ENCODE results near the gene PHACTR4.
A peak's percentile ranks its signal among the peaks of the same experiment; 100 is the strongest.
"Not testable (repeated sequence)": the region's sequence is repeated elsewhere in the genome, so short reads cannot be mapped to it uniquely, and the experiment has no call there.

PHACTR4 gene

GRCh38 chr1:28353248-28353810 is 16.2 kb upstream of the PHACTR4 start:
- not testable (repeated sequence) for H3K36me3 Mint-ChIP-seq, H3K27me3 Mint-ChIP-seq, H3K4me3 Mint-ChIP-seq, H3K4me1 Mint-ChIP-seq, H3K27ac Mint-ChIP-seq, DNase-seq, H3K9me3 Mint-ChIP-seq
- CTCF ChIA-PET = interaction anchor here (0.6 to 2.3 kb wide), 5 partner anchors 9 to 901 kb away, joined by 3 to 8 read pairs (median 7); no protein-coding TSS in a partner anchor

- Mint-ChIP-seq H3K27me3 (no peaks in the 10 kb centered on the region), H3K4me3 (no peak overlapping the region), H3K27ac (no peak overlapping the region), H3K36me3 (no peaks in the 10 kb centered on the region), H3K9me3 (no peaks in the 10 kb centered on the region), H3K4me1 (no peaks in the 10 kb centered on the region)
- no peak for DNase-seq
- CTCF ChIA-PET = interaction anchor here (1.1 to 2.3 kb wide), 4 partner anchors 8 to 523 kb away, joined by 3 to 8 read pairs (median 7); no protein-coding TSS in a partner anchor
Observed at GRCh38 chr1:28354121-28354520, 15.4 kb upstream of the PHACTR4 start.

GRCh38 chr1:28358716-28359115 is 10.8 kb upstream of the PHACTR4 start:
- CTCF ChIA-PET = interaction anchor here (0.6 to 3.5 kb wide), 7 partner anchors 23 to 520 kb away, joined by 3 to 31 read pairs (median 4); no protein-coding TSS in a partner anchor
- no peak overlapping the region for H3K4me3 Mint-ChIP-seq

GRCh38 chr1:28359592-28360239 is 9.8 kb upstream of the PHACTR4 start:
- no peak overlapping the region for H3K4me3 Mint-ChIP-seq
- H3K36me3 Mint-ChIP-seq = no peaks in the 10 kb centered on the region
- peaks cover 18% of the 10 kb centered on the region for H3K27me3 Mint-ChIP-seq
- DNase-seq = peak; percentile 86
- CTCF ChIA-PET = interaction anchor here (0.5 to 3.5 kb wide), 24 partner anchors 9 to 838 kb away, joined by 3 to 31 read pairs (median 4); partner anchors contain the start of genes PHACTR4 and SESN2
- no peak overlapping the region for H3K27ac Mint-ChIP-seq
- H3K9me3 Mint-ChIP-seq = no peaks in the 10 kb centered on the region
- H3K4me1 Mint-ChIP-seq = peaks cover 3% of the 10 kb centered on the region

More at GRCh38 chr1:28358716-28359115, 10.8 kb upstream of the PHACTR4 start:
- Mint-ChIP-seq H3K27ac (no peak overlapping the region), H3K4me1 (peaks cover 3% of the 10 kb centered on the region), H3K9me3 (no peaks in the 10 kb centered on the region), H3K36me3 (no peaks in the 10 kb centered on the region), H3K27me3 (peaks cover 18% of the 10 kb centered on the region)
- DNase-seq = no peak

GRCh38 chr1:28364888-28365287 is 4.7 kb upstream of the PHACTR4 start:
- no peak overlapping the region for H3K27ac Mint-ChIP-seq
- DNase-seq = no peak
- H3K27me3 Mint-ChIP-seq = peaks cover 22% of the 10 kb centered on the region
- CTCF ChIA-PET = interaction anchor here (0.9 to 1.0 kb wide), 2 partner anchors 11 to 116 kb away, joined by 3 read pairs; no protein-coding TSS in a partner anchor
- H3K4me1 Mint-ChIP-seq = peaks cover 13% of the 10 kb centered on the region
- H3K9me3 Mint-ChIP-seq = no peaks in the 10 kb centered on the region
- H3K36me3 Mint-ChIP-seq = no peaks in the 10 kb centered on the region
- no peak overlapping the region for H3K4me3 Mint-ChIP-seq

DNA sequence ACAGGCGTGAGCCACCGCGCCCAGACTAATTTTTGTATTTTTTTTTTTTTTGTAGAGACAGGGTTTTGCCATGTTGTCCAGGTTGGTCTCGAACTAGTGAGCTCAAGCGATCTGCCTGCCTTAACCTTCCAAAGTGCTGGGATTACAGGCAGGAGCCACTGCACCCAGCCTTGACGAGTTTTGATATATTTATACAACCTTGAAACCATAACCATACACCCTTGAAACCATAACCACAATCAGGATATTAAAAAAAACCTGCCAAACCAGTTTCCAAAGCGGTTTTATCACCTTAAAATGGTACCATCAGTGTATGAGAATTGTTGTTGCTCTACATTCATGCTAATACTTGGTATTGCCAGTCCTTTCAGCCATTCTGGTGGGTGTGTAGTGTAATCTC is 3.7 kb upstream of the PHACTR4 start:
- Mint-ChIP-seq H3K4me1 (peaks cover 18% of the 10 kb centered on the region), H3K27me3 (peaks cover 22% of the 10 kb centered on the region), H3K4me3 (no peak overlapping the region), H3K36me3 (peaks cover 6% of the 10 kb centered on the region), H3K9me3 (no peaks in the 10 kb centered on the region), H3K27ac (no peak overlapping the region)
- CTCF ChIA-PET = interaction anchor here (0.6 kb wide), 1 partner anchor 274 kb away, joined by 3 read pairs; no protein-coding TSS in a partner anchor
- no peak for DNase-seq

DNA sequence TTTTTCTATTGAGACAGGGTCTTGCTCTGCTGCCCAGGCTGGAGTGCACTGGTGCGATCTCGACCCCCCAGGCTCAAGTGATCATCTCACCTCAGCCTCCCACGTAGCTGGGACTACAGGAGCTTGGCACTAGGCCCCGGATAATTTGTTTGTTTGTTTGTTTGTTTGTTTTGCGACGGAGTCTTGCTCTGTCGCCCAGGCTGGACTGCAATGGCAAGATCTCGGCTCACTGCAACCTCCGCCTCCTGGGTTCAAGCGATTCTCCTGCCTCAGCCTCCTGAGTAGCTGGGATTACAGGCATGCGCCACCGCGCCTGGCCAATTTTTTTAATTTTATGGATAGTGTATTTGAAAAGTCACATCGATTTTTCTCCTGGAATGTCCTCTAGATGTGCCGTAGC is 932 bp upstream of the PHACTR4 start:
- H3K9me3 Mint-ChIP-seq, H3K36me3 Mint-ChIP-seq, DNase-seq, H3K27me3 Mint-ChIP-seq: not testable (repeated sequence)
- peak overlapping the region; percentile 91 for H3K27ac Mint-ChIP-seq
- CTCF ChIA-PET = interaction anchor here (0.6 to 2.2 kb wide), 5 partner anchors 9 to 274 kb away, joined by 3 to 14 read pairs (median 4); no protein-coding TSS in a partner anchor
- peaks cover 25% of the 10 kb centered on the region for H3K4me1 Mint-ChIP-seq
- peak overlapping the region; percentile 92 for H3K4me3 Mint-ChIP-seq

DNA sequence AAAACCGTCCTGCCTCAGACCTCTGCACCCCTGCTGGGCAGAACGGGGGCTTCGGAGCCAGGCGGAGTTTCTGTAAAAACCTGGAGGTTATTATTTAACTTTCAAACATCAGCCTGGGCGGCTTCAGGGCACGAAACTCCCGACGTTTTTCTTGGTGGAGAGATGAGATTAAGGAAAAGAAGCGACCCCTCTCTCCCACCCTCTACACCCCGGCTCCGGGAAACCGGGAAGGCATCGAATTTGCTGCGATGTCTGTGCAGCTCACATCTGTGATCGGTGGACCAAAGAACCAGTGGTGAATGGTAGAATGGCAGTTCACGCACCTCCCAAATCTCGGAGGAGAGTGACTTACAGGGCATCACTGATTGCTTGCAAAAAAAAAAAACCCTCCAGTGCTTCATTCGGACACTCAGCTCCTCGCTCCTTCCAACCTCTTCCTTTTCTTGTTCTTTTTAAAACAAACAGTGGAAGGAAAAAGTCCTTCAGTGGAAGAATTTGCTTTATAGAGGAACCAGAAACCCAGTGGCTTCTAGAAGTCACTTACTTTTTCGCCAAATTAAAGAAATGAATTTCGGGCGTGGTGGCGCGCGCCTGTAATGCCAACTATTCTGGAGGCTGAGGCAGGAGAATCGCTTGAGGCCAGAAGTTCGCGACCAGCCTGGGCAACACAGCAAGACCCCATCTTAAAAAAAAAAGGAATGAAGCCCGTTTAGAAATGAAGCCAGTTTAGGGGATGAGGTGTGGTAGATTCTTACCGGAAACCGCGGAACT is 884 bp downstream of the PHACTR4 start:
- H3K4me1 Mint-ChIP-seq = peaks cover 35% of the 10 kb centered on the region
- peak overlapping the region; percentile 82 for H3K27ac Mint-ChIP-seq

GRCh38 chr1:28371010-28371377 is 1.5 kb downstream of the PHACTR4 start:
- CTCF ChIA-PET = interaction anchor here (0.6 to 1.6 kb wide), 6 partner anchors 11 to 883 kb away, joined by 3 to 6 read pairs (median 3); no protein-coding TSS in a partner anchor
- peaks cover 3% of the 10 kb centered on the region for H3K27me3 Mint-ChIP-seq
- H3K36me3 Mint-ChIP-seq = peaks cover 10% of the 10 kb centered on the region
- DNase-seq = no peak
- H3K9me3 Mint-ChIP-seq = no peaks in the 10 kb centered on the region
- peaks cover 33% of the 10 kb centered on the region for H3K4me1 Mint-ChIP-seq
- H3K27ac Mint-ChIP-seq = peak overlapping the region; percentile 82
- peak overlapping the region; percentile 92 for H3K4me3 Mint-ChIP-seq

More for the DNA sequence above, 884 bp downstream of the PHACTR4 start:
- CTCF ChIA-PET = interaction anchor here (0.6 to 1.6 kb wide), 4 partner anchors 11 to 883 kb away, joined by 3 to 6 read pairs (median 3); no protein-coding TSS in a partner anchor
- Mint-ChIP-seq H3K27me3 (peaks cover 3% of the 10 kb centered on the region), H3K4me3 (peak overlapping the region; percentile 92), H3K36me3 (peaks cover 9% of the 10 kb centered on the region), H3K9me3 (no peaks in the 10 kb centered on the region)
- DNase-seq = peak; percentile 46

- CTCF ChIA-PET, H3K27ac Mint-ChIP-seq, DNase-seq, H3K36me3 Mint-ChIP-seq, H3K9me3 Mint-ChIP-seq, H3K4me3 Mint-ChIP-seq, H3K27me3 Mint-ChIP-seq: not testable (repeated sequence)
- H3K4me1 Mint-ChIP-seq = peaks cover 28% of the 10 kb centered on the region
Observed at GRCh38 chr1:28373450-28373849, 3.9 kb downstream of the PHACTR4 start.

DNA sequence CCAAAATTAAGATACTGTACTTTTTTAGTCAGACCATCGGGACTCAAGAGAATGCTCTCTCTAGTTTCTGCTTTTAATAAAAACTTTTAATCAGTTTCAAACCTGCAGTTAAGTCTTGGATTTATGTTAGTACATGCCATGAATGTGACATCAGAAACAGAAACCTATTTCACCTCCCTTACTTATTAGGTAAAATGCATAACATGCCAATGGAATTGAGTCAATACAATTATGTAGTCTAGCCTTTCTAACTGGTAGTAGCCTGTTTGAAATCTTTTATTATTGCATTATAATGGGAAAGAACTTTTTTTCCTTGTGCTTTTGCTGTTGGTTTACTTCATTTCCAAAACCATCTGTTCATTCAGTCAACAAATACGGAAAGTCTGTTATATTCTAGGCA is 4.8 kb downstream of the PHACTR4 start:
- peaks cover 26% of the 10 kb centered on the region for H3K4me1 Mint-ChIP-seq
- peaks cover 12% of the 10 kb centered on the region for H3K36me3 Mint-ChIP-seq
- H3K9me3 Mint-ChIP-seq = no peaks in the 10 kb centered on the region
- no peaks in the 10 kb centered on the region for H3K27me3 Mint-ChIP-seq
- no peak overlapping the region for H3K27ac Mint-ChIP-seq
- CTCF ChIA-PET = no interaction called here
- DNase-seq = no peak
- no peak overlapping the region for H3K4me3 Mint-ChIP-seq

GRCh38 chr1:28375598-28375997 is 6.1 kb downstream of the PHACTR4 start:
- H3K4me1 Mint-ChIP-seq = peaks cover 22% of the 10 kb centered on the region
- H3K4me3 Mint-ChIP-seq, H3K9me3 Mint-ChIP-seq, H3K27ac Mint-ChIP-seq, DNase-seq, H3K27me3 Mint-ChIP-seq: not testable (repeated sequence)
- peaks cover 11% of the 10 kb centered on the region for H3K36me3 Mint-ChIP-seq
- CTCF ChIA-PET = interaction anchor here (0.7 kb wide), 1 partner anchor 16 kb away, joined by 5 read pairs; no protein-coding TSS in a partner anchor

DNA sequence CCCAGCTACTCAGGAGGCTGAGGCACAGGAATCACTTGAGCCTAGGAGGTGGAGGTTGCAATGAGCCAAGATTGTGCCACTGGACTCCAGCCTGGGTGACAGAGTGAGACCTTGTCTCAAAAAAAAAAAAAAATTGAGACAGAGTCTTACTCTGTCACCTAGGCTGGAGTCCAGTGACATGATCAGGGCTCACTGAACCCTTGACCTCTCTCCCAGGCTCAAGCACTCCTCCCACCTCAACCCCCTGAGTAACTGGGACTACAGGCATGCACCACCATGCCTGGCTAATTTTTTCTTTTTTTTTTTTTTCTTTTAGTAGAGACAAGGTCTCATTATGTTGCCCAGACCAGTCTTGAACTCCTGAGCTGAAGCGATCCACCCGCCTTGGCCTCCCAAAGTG is 6.7 kb downstream of the PHACTR4 start:
- H3K9me3 Mint-ChIP-seq, H3K27ac Mint-ChIP-seq, H3K4me3 Mint-ChIP-seq, H3K27me3 Mint-ChIP-seq, DNase-seq, CTCF ChIA-PET: not testable (repeated sequence)
- peaks cover 11% of the 10 kb centered on the region for H3K36me3 Mint-ChIP-seq
- peaks cover 18% of the 10 kb centered on the region for H3K4me1 Mint-ChIP-seq

DNA sequence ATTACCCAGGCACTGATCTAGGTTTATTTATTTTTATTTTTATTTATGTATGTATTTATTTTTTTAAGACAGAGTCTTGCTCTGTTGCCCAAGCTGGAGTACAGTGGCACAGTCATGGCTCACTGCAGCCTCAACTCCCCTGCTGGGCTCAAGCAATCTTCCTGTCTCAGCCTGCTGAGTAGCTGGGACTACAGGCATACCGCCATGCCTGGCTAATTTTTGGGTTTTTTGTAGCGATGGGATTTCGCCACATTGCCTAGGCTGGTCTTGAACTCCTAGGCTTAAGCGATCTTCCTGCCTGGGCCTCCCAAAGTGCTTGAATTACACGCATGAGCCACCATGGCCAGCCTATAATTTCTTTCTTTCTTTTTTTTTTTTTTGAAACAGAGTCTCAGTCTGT is 9.4 kb downstream of the PHACTR4 start:
- Mint-ChIP-seq H3K27me3 (no peaks in the 10 kb centered on the region), H3K4me3 (no peak overlapping the region), H3K27ac (no peak overlapping the region), H3K9me3 (peaks cover 2% of the 10 kb centered on the region), H3K36me3 (peaks cover 18% of the 10 kb centered on the region), H3K4me1 (peaks cover 10% of the 10 kb centered on the region)
- DNase-seq = no peak
- CTCF ChIA-PET = no interaction called here
